Raji (cell line): ENCODE results near the gene ADAMTS17.

Source experiments
- POLR2A ChIP-seq: IDR thresholded peaks from 2 replicates; pipeline ENCODE4 v1.6.1; 2011; ENCODE audit warnings: low read depth, low read length, control low read depth; ENCODE audit not compliant: insufficient read depth

Gene ADAMTS17

DNA sequence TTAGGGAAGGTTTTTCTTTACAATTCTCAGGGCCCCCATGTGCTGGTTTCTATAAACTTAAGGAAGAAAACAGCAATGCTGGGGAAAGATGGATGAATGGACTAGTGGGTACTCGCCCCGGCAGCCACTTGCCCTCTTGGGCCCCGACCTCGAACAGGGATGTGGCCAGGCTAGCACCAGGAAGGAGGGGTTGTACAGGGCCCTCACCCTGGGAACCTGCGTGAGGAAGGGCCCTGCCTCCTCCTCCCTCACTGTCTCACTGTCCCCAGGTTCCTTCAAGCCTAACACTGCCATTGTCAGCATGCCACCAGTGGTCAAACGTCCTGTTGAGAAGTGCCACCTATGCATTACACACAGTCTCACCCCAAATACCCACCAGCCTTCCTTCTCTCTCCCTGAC is 9.1 kb downstream of the ADAMTS17 start:
- TF ChIP-seq POLR2A, result no peak

DNA sequence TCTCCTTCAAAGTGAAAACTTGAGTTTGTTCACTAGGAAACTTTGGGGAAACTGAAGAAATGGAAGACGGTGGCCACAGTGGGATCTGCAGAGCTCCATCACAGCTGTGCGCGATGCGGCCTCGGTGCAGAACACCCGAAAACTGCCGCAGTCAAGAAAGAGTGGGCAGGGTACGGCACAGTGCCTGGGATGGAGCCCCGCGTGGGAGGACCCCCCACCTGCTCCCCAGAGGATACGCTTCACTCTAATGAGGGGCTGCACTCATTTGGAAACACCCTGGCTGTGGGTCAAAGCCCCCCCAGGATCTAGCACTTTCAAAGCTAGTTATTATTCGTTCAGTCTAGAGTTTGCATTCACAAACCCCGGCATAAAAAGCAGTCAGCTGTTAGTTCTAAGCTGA is 9.5 kb downstream of the ADAMTS17 start:
- TF ChIP-seq POLR2A, result no peak

DNA sequence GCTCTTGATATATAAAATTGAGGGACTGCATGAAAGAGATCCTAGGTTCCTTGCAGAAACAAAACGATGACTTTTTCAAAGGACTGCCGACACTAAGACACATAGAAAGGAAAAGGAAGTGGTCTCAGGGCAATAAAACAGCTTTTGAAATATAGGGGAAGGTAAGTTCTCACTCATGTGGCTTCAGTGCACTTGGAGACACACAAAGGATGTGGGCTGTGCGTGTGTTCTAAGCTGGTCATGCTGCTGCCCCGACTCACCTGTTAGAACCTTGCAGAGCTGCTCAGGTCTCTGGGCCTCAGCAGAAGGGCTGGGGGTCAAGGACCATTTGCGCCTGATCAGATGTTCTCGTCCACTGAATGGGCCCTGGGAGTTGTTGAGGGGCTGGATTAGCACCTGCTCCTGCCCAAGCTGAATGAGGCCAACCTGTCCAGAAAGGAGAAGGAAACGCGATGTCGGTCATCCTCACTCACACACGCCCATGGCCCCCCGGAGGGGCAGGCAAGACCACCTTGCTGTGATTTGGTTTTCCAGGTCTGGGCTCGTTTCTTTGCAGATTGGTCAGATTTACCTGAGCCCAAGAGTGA is 11.1 kb downstream of the ADAMTS17 start:
- no peak for TF ChIP-seq POLR2A

DNA sequence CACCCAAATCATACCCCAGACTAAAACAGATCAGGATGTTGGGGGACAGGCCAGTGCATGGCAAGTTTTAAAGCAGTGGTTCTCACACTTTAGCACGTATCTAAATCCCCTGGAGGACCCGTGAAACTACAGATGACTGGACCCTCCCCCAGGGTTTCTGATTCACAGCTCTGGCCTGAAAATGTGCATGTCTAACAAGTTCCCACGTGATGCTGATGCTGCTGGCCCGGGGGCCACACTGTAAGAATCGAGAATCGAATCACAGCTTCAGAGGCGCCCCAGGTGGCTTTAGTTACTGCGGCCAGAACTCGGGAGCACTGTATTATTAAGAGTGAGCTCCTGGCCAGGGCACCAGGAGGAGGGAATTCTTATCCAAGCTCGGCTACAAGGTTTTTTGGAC is 11.6 kb downstream of the ADAMTS17 start:
- no peak for TF ChIP-seq POLR2A

DNA sequence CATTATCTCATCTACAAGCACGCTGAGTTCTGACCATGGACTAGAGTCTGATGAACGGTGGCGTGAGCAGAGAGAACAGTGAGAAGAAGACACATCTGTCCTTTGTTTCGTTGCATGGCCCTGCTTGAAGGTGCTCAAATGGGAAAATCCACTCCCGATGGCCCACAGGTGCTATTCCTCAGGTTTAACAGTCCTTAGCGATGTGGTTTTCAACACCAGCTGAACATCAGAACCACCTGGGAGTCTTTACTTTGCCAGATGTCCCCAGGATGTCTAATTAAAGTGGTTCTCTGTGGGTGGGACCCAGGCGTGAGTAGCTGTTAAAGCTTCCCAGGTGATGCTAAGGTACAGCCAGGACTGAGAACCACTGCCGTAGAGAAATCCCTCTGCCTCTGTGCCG is 13.0 kb downstream of the ADAMTS17 start:
- TF ChIP-seq POLR2A, result no peak

DNA sequence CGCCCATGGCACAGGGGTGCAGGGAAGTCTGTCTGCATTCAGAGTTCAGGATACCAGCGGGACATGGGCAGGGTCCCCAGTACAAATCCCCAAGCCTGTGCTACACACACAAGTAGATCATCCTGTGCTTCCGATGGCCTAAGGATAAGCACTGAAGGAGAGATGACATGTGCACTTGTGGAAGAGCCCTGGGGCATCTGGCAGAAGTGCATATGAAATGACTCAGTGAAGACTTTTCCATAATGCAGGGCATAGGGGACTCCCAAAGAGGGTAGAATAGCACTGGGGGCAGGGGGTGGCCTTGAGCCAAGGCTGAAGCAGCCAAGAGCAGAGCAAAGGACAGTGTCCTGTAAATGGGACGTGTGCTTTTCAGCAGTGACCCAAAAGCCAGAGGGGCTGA is 22.9 kb downstream of the ADAMTS17 start:
- no peak for TF ChIP-seq POLR2A

DNA sequence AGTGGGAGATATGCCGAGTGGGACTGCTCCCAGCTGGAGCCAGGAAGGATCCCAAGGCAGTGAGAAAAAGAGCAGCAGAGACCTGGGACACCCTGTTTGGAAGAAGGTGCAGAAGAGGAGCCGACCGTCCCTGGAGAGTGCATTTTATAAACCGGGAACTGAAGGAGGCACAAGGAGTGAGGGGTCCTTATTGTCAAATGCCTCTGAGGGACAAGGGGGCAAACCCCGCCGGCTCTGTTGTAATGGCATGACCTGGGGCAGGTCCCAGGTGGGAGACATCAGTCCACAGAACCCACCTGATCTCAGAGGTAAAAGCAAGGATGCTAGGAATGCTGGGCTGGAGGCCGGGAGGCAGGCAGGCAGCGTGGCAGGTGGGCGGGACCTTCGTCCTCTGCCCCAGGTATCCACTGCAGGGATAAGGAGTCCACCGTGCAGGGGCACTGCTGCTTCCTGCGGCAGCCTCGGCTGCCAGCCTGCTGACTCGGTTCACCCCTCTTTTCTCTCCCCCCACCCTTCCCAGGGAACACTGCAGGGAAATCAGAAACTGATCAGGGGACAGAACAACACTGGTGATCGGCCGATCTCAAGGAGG is 26.9 kb downstream of the ADAMTS17 start:
- no peak for TF ChIP-seq POLR2A

DNA sequence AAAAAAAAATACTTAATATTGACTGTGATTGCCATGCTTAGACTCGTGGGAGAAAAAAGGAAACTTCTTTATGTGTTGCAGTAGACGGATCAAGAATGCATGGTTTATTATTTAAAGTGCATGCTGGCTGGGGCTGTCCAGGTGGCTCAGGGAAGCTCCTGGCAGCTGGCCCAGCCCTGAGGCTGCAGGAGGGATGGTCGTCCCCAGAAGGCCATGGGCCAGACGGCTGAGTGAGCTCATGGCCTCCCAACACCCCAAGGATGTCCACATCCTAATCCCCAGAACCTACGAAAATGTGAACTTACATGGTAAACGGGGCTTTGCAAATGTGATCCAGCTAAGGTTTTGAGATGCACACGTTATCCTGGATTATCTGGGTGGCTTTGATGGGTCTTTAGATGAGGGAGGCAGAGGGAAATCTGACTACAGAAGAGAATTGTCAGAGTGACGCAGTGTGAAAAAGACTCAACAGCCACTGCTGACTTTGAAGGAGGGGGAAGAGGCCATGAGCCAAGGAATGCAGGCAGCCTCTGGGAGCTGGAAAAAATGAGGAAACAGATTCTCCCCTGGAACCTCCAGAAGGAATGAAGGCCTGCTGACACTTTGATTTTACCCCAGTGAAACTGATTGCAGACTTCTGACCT is 29.8 kb downstream of the ADAMTS17 start:
- TF ChIP-seq POLR2A, result no peak

DNA sequence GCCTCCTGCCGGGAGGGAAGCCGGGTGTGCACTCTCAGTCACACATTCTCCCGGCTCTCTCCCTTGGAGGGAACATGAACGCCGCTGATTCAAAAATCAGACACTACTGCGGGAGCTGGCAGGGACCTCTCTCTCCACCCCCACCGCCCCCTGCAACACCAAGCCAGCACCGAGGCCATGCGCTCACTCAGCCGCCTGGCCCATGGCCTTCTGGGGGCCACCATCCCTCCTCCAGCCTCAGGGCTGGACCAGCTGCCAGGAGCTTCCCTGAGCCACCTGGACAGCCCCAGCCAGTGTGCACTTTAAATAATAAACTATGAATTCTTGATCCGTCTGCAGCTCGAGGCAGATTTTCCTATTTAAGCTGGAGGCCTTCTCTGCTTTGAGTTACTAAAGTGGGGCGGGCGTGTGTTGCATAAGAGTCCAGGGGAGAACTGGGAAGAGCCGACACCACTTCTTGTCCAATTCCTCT is 30.6 kb downstream of the ADAMTS17 start:
- TF ChIP-seq POLR2A, result no peak

DNA sequence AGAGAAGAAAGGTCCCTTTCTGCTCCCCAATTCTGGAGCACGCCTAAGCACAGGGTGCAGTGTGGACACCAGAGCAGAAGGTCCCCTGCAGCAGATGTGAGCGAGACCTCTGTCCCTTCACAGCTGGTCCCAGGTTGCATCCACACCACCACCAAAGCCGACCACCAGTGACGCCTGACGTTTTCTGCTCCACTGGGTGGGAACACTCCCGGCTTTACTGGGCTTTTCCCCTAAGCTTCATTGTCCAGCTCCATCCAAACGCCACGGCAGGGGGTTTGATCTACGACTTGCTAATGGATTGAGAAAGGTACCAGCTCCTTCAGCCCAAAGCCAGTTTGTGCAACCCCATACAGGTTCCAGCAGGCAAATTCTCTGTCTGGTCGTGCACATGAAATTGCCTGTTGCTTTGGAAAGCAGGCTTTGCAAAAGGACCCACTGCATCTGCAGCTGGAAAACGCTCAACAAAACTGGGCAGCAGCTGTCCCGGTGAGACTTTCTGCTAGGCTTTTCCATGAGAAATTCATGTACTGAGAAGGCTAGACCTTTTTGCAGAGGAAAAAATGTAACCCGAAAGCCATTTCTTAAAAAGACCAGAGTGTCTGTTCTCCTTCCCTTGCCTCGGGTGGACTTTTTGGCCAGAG is 31.1 kb downstream of the ADAMTS17 start:
- TF ChIP-seq POLR2A, result no peak

DNA sequence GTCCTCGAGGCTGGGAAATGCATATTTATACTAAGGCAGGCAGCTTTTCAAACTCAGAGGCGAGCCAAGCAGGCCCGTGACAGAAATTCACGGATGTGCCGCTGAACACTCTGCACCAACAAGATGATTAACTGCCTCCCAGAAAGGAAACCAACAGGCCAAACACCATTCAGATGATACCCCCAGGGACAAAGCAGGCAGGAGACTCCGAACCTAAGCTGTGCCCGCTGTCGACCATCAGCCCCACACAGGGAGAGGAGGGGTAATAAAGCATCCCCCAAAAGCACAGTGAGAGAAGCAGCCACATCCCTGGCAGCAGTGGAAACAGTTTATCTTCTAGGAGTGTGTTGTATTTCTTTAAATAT is 31.8 kb downstream of the ADAMTS17 start:
- no peak for TF ChIP-seq POLR2A

DNA sequence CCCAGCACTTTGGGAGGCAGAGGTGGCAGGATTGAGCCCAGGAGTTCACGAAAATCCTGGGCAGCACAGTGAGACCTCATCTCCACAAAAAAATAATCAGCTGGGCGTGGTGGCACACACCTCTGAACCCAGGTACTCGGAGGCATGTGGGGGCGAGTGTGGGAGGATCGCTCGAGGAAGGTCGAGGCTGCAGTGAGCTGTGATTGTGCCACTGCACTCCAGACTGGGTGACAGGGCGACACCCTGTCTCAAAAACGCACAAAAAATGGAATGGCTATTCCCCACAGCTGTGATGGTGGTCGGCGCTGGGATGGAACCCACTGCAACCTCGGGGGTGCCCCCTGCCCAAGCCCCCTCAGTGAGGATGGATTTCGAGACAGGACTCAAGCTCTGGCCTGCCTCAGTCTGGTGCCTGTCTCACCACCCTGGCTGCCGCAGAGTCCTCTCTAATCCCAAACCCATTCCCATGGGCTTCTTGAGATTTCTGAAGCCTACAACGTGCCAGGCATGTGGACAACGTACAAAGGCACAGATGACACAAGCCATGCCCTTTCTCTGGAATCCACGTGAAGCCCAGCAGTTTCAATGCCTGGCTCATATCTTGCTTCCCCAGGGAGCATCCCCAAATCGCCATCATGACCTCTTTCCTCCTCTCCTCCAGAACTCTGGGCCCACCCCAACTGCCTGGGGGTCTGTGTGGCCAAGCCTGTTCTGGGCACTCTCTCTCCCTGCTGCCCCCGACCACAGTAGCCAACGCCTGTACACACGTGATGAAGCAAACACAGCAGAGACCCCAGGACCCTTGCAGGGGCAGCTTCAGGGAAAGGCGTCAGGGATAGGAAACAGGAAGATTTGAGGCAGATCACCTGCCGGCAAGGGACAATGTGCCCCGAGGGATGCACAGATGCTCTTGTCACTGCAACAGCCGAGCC is 32.4 kb downstream of the ADAMTS17 start:
- TF ChIP-seq POLR2A, result no peak

DNA sequence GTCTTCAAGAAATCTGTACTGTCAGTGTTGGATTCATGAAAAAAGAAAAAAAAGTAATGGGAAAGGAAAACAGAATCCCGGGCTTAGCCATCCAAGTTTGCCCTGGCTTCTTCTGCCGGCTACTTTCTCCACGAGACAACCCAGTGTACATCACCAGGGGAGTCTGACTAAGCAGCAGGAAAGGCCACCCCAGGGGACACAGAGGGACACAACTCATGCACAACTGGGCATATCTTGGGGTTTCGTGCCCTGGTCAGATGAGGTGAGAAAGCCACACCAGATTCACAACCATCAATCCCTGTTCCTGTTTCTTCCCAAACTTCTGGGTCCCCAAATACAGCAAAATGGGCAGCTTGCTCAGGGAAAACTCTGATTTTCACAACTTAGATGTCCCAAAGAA is 33.2 kb downstream of the ADAMTS17 start:
- no peak for TF ChIP-seq POLR2A

DNA sequence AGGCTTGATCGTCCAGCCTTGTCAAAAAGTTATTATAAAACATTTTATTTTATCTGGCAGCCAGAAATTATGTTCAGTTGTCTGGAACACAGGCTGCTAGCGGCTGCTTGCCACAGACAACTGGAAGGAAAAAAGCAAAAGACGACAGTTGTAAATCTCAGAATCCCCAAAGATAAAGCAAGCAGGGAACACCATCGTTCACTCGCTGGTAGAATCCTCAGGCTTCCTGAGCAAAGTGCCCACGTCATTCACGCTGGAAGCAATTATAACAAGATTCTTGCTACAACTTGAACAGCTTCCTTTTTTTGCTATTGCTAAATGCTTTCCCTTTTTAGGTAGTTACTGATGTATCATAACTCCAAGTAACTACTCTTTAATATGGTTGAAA is 33.6 kb downstream of the ADAMTS17 start:
- TF ChIP-seq POLR2A, result no peak
